Heart left ventricle (tissue), 13 donors: ENCODE results near the gene MUC7.

Experiments used
- POLR2A ChIP-seq, 2 donors: fragments of 450-650 bp; IDR thresholded peaks; one replicate each; pipeline ENCODE4 v1.6.1; 2017; ENCODE audit warnings: antibody characterized with exemption in 2 of 2, mild to moderate bottlenecking in 2 of 2, moderate library complexity in 2 of 2
- TF ChIP-seq, protein P1 (sequence below), 12 donors: fragments of 200-600 bp; sonication (generic) in 4 of 12; IDR thresholded peaks; one replicate each; pipeline versions ENCODE4 v1.5.0 to v1.8.0; 2018 to 2022; ENCODE audit warnings: antibody characterized with exemption in 12 of 12, mild to moderate bottlenecking in 5 of 12
- donor health status: ischemic (EF 13 %, LVEDD 7.1; RV severe dilation, severe dysfunction).
- donor health status: DM: no; HTN: yes; CAD: no.
- donor health status: DM: no; HTN: no; CAD: no.
- donor health status: ischemic (EF 25% LVEDD 6.9; RV normal size, moderate dysfunction).
- donor health status: ischemic (EF 25% LVEDD 5.7; RV mildly dilated, moderate dysfunction).
- donor health status: ischemic (EF 35%, LVEDD 5.7; RV mildly dilated, moderate dysfunction).
- donor health status: nonischemic (EF 11% LVEDD 7.7; RV severe dilation, severe dysfunction).
- donor health status: DM: yes; HTN: yes; CAD: no.
- donor health status: PGD.
- donor health status: ischemic (EF 29% LVEDD 5.4; RV normal size, mild dysfunction).
- donor health status: nonischemic (EF 23%, LVEDD 6.1; RV moderate dilation, normal function).

DNA sequence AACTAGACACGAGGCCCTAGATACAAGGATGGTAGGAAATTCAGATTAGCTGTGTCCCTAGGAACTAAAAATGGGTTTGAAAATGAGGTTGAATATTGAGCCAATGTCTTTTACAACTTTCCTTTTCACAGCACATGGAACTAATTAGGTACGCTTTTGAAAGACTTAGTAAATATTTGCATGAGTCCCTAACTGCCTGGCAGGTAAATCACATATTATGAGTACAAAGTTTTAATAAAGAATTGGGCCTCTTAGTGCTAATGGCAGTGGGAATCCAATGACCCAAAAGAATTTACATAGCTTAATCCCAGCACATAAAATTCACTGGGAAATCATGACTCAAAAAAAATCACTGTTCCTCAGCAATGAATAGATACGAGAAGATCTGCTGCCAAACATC, 16.8 kb downstream of the MUC7 start:
- TF ChIP-seq POLR2A (IDR thresholded peaks at IDR 0.05): no peak
- TF ChIP-seq, protein P1, sequence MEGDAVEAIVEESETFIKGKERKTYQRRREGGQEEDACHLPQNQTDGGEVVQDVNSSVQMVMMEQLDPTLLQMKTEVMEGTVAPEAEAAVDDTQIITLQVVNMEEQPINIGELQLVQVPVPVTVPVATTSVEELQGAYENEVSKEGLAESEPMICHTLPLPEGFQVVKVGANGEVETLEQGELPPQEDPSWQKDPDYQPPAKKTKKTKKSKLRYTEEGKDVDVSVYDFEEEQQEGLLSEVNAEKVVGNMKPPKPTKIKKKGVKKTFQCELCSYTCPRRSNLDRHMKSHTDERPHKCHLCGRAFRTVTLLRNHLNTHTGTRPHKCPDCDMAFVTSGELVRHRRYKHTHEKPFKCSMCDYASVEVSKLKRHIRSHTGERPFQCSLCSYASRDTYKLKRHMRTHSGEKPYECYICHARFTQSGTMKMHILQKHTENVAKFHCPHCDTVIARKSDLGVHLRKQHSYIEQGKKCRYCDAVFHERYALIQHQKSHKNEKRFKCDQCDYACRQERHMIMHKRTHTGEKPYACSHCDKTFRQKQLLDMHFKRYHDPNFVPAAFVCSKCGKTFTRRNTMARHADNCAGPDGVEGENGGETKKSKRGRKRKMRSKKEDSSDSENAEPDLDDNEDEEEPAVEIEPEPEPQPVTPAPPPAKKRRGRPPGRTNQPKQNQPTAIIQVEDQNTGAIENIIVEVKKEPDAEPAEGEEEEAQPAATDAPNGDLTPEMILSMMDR (IDR thresholded peaks at IDR 0.05): no peak
